SK-N-SH (cell line): ENCODE data around the gene TCF12. TPM values are rescaled to one million over a fixed set of nuclear protein-coding genes. Genes with fewer than 3 reads are reported as not detected.

Experiments used
- CTCF ChIA-PET: fragments of 300-600, 350-600 bp; formaldehyde crosslinking; extraction: SDS; loops from one replicate; lab custom pipeline; 2021; lab: Yijun Ruan, JAX
- POLR2A ChIA-PET: fragments of 350-600 bp; sonication (Branson Sonifier 250); formaldehyde crosslinking; extraction: SDS; loops from one replicate; lab custom pipeline; 2020; ENCODE audit warnings: antibody characterized with exemption, inconsistent platforms; lab: Yijun Ruan, JAX
- DNase-seq: peaks from one replicate; pipeline ENCODE4 v3.0.0; 2012
- H2AFZ ChIP-seq: fragments of 200-600 bp; sonication (generic); 2 replicates; pipeline ENCODE4 v1.8.1; 2016; ENCODE audit warnings: antibody characterized with exemption, mild to moderate bottlenecking, low read depth
- H3F3A ChIP-seq: fragments of 200-600 bp; sonication (generic); replicated peaks from 2 replicates; pipeline ENCODE3; 2016; ENCODE audit warnings: antibody characterized with exemption, mild to moderate bottlenecking; ENCODE audit not compliant: insufficient read depth
- H3K27ac ChIP-seq, 2 experiments: fragments of 200-500 bp in 1 of 2; fragments of 200-600 bp in 1 of 2; sonication (Bioruptor generic) in 1 of 2; sonication (generic), shearing (Covaris generic) in 1 of 2; 2 replicates each; pipeline versions ENCODE4 v1.5.1 to v1.6.1; 2014 to 2016; ENCODE audit warnings: low read depth in 2 of 2, inconsistent platforms in 1 of 2, low read length in 1 of 2, mild to moderate bottlenecking in 1 of 2, mixed read lengths in 1 of 2
- H3K27me3 ChIP-seq: fragments of 200-600 bp; sonication (generic), shearing (Covaris generic); 2 replicates; pipeline ENCODE4 v1.6.1; 2016; ENCODE audit warnings: mixed run types; ENCODE audit not compliant: insufficient read depth
- H3K36me3 ChIP-seq, 2 experiments: fragments of 200-500 bp in 1 of 2; fragments of 200-600 bp in 1 of 2; sonication (Bioruptor generic) in 1 of 2; sonication (generic) in 1 of 2; replicated peaks in 1 of 2; 2 replicates each; pipeline versions ENCODE3 to v1.5.1; 2014 to 2016; ENCODE audit warnings: low read length in 1 of 2, mild to moderate bottlenecking in 1 of 2; ENCODE audit not compliant: insufficient read depth in 2 of 2, control insufficient read depth in 1 of 2
- H3K4me1 ChIP-seq, 2 experiments: fragments of 200-500 bp in 1 of 2; fragments of 200-600 bp in 1 of 2; sonication (Bioruptor generic) in 1 of 2; sonication (generic), shearing (Covaris generic) in 1 of 2; 2 replicates each; pipeline versions ENCODE4 v1.5.1 to v1.6.1; 2014 to 2016; ENCODE audit warnings: low read depth in 1 of 2, low read length in 1 of 2, mixed run types in 1 of 2; ENCODE audit not compliant: insufficient read depth in 2 of 2, control insufficient read depth in 1 of 2
- H3K4me2 ChIP-seq: fragments of 200-600 bp; sonication (generic), shearing (Covaris generic); 2 replicates; pipeline ENCODE4 v1.6.1; 2017; ENCODE audit warnings: mixed run types
- H3K4me3 ChIP-seq, 2 experiments: fragments of 200-500 bp in 1 of 2; fragments of 200-600 bp in 1 of 2; sonication (Bioruptor generic) in 1 of 2; sonication (generic), shearing (Covaris generic) in 1 of 2; 2 replicates each; pipeline versions ENCODE4 v1.5.1 to v1.8.1; 2014 to 2016; ENCODE audit warnings: low read depth in 2 of 2, inconsistent platforms in 1 of 2, low read length in 1 of 2, mild to moderate bottlenecking in 1 of 2, mixed read lengths in 1 of 2, moderate library complexity in 1 of 2
- H3K79me2 ChIP-seq: fragments of 200-600 bp; sonication (generic); 2 replicates; pipeline ENCODE4 v1.8.1; 2017; ENCODE audit warnings: mild to moderate bottlenecking; ENCODE audit not compliant: insufficient read depth
- H3K9ac ChIP-seq: fragments of 200-600 bp; sonication (generic); 2 replicates; pipeline ENCODE4 v1.6.1; 2017; ENCODE audit warnings: mixed run types
- H3K9me2 ChIP-seq: fragments of 200-600 bp; sonication (generic); 2 replicates; pipeline ENCODE4 v1.6.1; 2017; ENCODE audit warnings: mixed run types
- H3K9me3 ChIP-seq: fragments of 200-600 bp; sonication (generic); 2 replicates; pipeline ENCODE4 v1.6.1; 2017; ENCODE audit warnings: mixed run types, mild to moderate bottlenecking, moderate library complexity
- H4K20me1 ChIP-seq: fragments of 200-600 bp; sonication (generic); 2 replicates; pipeline ENCODE4 v1.6.1; 2017; ENCODE audit warnings: mild to moderate bottlenecking, mixed run types; ENCODE audit not compliant: insufficient read depth
- CHD2 ChIP-seq: fragments of 150-350 bp; IDR thresholded peaks from 2 replicates; pipeline ENCODE4 v1.6.1; 2018; ENCODE audit warnings: low read length; ENCODE audit not compliant: partially characterized antibody
- CTCF ChIP-seq: fragments of 200-600 bp; sonication (generic); IDR thresholded peaks from 2 replicates; pipeline ENCODE4 v1.6.1; 2017; ENCODE audit warnings: antibody characterized with exemption, mild to moderate bottlenecking, moderate library complexity
- ELF1 ChIP-seq: IDR thresholded peaks from 2 replicates; pipeline ENCODE4 v1.4.0; 2012
- FOXJ3 ChIP-seq: sonication (generic); formaldehyde crosslinking; IDR thresholded peaks from 2 replicates; pipeline ENCODE4 v1.5.1; 2020; ENCODE audit warnings: mild to moderate bottlenecking, missing genetic modification reagents
- FOXM1 ChIP-seq: IDR thresholded peaks from 2 replicates; pipeline ENCODE4 v1.4.0; 2012; ENCODE audit warnings: low read depth, mild to moderate bottlenecking
- GABPA ChIP-seq: IDR thresholded peaks from 2 replicates; pipeline ENCODE4 v1.4.0; 2012; ENCODE audit warnings: low read depth, mild to moderate bottlenecking
- MAX ChIP-seq: IDR thresholded peaks from 2 replicates; pipeline ENCODE4 v1.4.0; 2012; ENCODE audit warnings: low read depth
- NRF1 ChIP-seq: IDR thresholded peaks from 2 replicates; pipeline ENCODE4 v1.6.1; 2012; ENCODE audit warnings: low read depth, mild to moderate bottlenecking, low read length
- RAD21 ChIP-seq: IDR thresholded peaks from 2 replicates; pipeline ENCODE4 v1.6.1; 2012; ENCODE audit warnings: mild to moderate bottlenecking, low read length
- REST ChIP-seq: IDR thresholded peaks from 2 replicates; pipeline ENCODE4 v1.6.1; 2012; ENCODE audit warnings: mild to moderate bottlenecking, low read depth, low read length, moderate library complexity
- RFX5 ChIP-seq: IDR thresholded peaks from 2 replicates; pipeline ENCODE4 v1.6.1; 2012; ENCODE audit warnings: mild to moderate bottlenecking, improper control_type of control experiment, low read length
- SIN3A ChIP-seq: IDR thresholded peaks from 2 replicates; pipeline ENCODE4 v1.6.1; 2012; ENCODE audit warnings: low read depth, mild to moderate bottlenecking, low read length, moderate library complexity, borderline replicate concordance
- SMC3 ChIP-seq: IDR thresholded peaks from 2 replicates; pipeline ENCODE4 v1.6.1; 2012; ENCODE audit warnings: low read depth, low read length, improper control_type of control experiment
- TAF1 ChIP-seq: IDR thresholded peaks from 2 replicates; pipeline ENCODE4 v1.6.1; 2012; ENCODE audit warnings: low read depth, mild to moderate bottlenecking, low read length, moderate library complexity, borderline replicate concordance
- USF1 ChIP-seq: IDR thresholded peaks from 2 replicates; pipeline ENCODE4 v1.4.0; 2012; ENCODE audit warnings: low read depth, borderline replicate concordance
- YY1 ChIP-seq: IDR thresholded peaks from 2 replicates; pipeline ENCODE4 v1.4.0; 2012; ENCODE audit warnings: low read depth, mild to moderate bottlenecking
- WGBS: methylation state at CpG from one replicate; pipeline ENCODE4 v1.1.6; 2017; ENCODE audit warnings: low lambda C conversion rate; 5-methylcytosine and 5-hydroxymethylcytosine counted together
- polyA plus RNA-seq, 3 experiments: library from polyadenylated mRNA; depleted of rRNA; stranded (reverse); fragments of >200 nt; gene quantifications; 2 replicates each; pipeline ENCODE4 v1.2.3, GENCODE V29; 2012

Gene TCF12
- polyA plus RNA-seq, 1 of the 3 experiments (the other 2 are of a cell fraction), result 49.6 TPM

DNA sequence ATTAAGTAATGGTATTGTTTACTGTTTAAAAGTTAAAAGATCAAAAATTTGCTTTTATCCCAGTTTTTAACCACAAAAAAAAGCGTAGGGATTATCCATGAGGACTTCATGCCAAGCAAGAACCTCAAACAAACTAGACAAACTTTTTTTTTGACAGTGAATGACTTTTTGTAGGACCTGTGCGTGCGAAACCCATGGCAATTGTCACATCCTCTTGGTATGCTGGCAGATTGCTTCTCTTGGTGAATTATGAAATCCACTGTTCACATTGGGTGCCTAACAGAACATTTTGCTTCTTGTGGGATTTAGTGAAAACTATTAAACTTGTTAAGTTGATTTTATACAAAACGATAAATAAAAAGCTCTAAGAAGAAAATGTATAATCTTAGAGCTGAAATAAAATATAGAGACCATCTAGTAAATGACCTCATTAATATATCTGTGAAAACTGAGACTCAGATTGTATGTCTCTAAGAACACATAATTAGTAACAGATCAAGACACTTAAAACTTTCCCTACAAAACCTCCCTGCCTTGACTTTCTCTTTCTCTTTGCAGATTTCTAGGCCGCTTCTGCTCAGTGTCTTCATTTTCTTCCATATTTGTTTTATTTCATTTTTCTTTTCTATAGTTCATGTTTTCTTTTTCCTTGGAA is 370.6 kb downstream of the TCF12 start:
- Histone ChIP-seq H3K9ac (no peak overlapping the region), H3K36me3 (peaks cover 49 to 78% of the 10 kb centered on the region in 2 experiments), H3K27me3 (no peaks in the 10 kb centered on the region), H3K4me1 (no peaks in the 10 kb centered on the region), H3K9me3 (no peaks in the 10 kb centered on the region), H3K4me2 (no peak overlapping the region), H3K9me2 (no peaks in the 10 kb centered on the region), H3K4me3 (no peak overlapping the region), H4K20me1 (no peaks in the 10 kb centered on the region), H3F3A (peaks cover 18% of the 10 kb centered on the region), H2AFZ (no peak overlapping the region), H3K27ac (no peak overlapping the region), H3K79me2 (no peaks in the 10 kb centered on the region; the same call in 1 of the 2 replicates)
- TF ChIP-seq FOXJ3, result no peak
- no peak for TF ChIP-seq SMC3
- TF ChIP-seq TAF1, result no peak
- TF ChIP-seq GABPA, result no peak
- no peak for TF ChIP-seq SIN3A
- TF ChIP-seq MAX, result no peak
- TF ChIP-seq REST, result no peak
- TF ChIP-seq RFX5, result no peak
- TF ChIP-seq YY1, result no peak
- WGBS, result 94% methylated on average over 5 of the region's 5 CpGs
- no peak for DNase-seq
- ChIA-PET CTCF (interaction anchor here (4.0 kb wide), 1 partner anchor 17 kb away, joined by 22 read pairs; no protein-coding TSS in a partner anchor), POLR2A (no interaction called here)

DNA sequence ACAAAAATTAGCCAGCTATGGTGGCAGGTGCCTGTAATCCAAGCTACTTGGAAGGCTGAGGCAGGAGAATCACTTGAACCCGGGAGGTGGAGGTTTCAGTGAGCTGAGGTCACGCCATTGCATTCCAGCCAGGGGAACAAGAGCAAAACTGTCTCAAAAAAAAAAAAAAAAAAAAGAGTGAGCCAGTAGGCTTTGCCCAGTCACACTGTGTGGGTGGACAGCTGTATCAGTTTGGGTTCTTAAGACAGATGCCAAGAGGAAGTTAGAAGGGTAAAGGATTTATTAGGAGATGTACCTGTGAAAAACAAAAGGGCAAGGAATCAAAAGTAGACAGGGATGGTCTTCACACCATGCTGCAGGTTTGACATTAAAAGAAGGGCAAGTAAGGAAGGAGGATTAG is 371.7 kb downstream of the TCF12 start:
- H3K9ac ChIP-seq, result no peak overlapping the region
- H3K9me3 ChIP-seq, result no peaks in the 10 kb centered on the region
- peaks cover 18% of the 10 kb centered on the region for H3F3A ChIP-seq
- no peaks in the 10 kb centered on the region for H3K4me1 ChIP-seq
- H3K36me3 ChIP-seq, result peaks cover 39 to 69% of the 10 kb centered on the region in 2 experiments
- no peaks in the 10 kb centered on the region for H3K27me3 ChIP-seq
- H2AFZ ChIP-seq, result no peak overlapping the region
- H3K4me3 ChIP-seq, result no peak overlapping the region
- no peaks in the 10 kb centered on the region for H3K9me2 ChIP-seq
- H3K27ac ChIP-seq, result no peak overlapping the region
- WGBS, result 100% methylated on average over 2 of the region's 2 CpGs
- no peak overlapping the region for H3K4me2 ChIP-seq
- H3K79me2 ChIP-seq, result no peaks in the 10 kb centered on the region; the same call in 1 of the 2 replicates
- no peak for TF ChIP-seq USF1
- no peak for TF ChIP-seq TAF1
- TF ChIP-seq YY1, result no peak
- TF ChIP-seq NRF1, result no peak
- no peak for TF ChIP-seq CTCF
- TF ChIP-seq CHD2, result no peak
- TF ChIP-seq ELF1, result no peak
- TF ChIP-seq RFX5, result no peak
- TF ChIP-seq RAD21, result no peak
- no peak for TF ChIP-seq FOXJ3
- TF ChIP-seq FOXM1, result no peak
- CTCF ChIA-PET, result interaction anchor here (0.7 to 1.6 kb wide), 2 partner anchors 15 to 17 kb away, joined by 4 to 6 read pairs; no protein-coding TSS in a partner anchor
- H4K20me1 ChIP-seq, result no peaks in the 10 kb centered on the region
- no peak for DNase-seq
- POLR2A ChIA-PET, result no interaction called here
